GM20431 (cell line): ENCODE results near the gene CCSER1.
"Not testable (repeated sequence)": the region's sequence is repeated elsewhere in the genome, so short reads cannot be mapped to it uniquely, and the experiment has no call there.

Source experiments
- in situ Hi-C: fragments of 300-500 bp; cut with MseI, MboI; formaldehyde crosslinking; loops from one replicate; pipeline ENCODE4 v1.15.0; 2020; ENCODE audit warnings: low sequenced_read_pairs; ENCODE audit not compliant: unreplicated experiment

The CCSER1 gene

DNA sequence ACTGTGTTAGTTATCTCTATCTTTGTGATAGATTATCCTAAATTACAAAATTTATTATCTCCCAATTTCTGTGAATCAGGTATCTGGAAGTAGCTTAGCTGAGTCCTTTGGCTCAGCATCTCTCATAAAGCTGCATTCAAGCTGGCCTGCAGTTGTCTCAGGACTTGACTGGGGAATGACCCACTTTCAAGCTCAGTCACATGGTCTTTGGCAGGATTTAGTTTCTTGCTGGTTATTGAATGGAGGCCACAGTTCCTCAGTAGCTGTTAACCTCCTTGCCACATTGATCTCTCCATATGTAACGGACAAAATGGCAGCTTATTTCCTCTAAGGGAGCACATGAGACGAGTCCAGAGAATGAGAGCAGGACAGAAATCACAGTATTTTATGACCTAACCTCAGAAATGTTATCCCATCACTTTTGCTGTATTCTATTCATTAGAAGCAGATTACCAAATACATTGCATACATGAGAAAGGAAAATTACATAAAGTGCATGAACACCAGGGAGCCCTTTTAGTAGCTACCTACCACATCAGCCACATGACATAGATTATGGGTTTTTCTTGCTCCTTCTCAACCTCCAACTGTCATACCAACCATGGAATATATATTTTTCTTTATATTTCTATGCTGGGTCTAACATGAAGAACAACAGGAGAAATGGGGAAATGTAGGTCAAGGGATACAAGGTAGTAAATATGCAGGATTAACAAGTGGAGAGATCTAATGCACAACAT, 730.1 kb downstream of the CCSER1 start:
- in situ Hi-C loops, result no loop called here

DNA sequence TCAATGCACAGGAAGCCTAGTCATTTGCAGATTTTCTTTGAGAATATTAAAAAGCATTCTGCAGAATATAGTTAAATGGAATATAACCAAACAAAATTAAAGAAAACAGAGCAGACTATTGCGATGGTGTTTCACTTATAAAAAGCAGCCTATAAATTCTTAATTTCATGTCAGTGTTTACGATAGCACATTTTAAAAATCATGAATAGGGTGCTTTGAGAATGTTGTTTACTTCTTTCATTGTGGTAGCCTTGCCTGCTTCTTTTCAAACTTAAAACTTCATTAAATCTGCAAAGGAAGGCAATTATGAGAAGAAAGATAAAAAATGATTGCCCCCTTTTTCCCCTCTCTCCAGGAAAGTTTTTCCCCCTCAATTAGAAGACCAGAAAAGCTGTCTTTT, 748.6 kb downstream of the CCSER1 start:
- in situ Hi-C loops, result no loop called here

DNA sequence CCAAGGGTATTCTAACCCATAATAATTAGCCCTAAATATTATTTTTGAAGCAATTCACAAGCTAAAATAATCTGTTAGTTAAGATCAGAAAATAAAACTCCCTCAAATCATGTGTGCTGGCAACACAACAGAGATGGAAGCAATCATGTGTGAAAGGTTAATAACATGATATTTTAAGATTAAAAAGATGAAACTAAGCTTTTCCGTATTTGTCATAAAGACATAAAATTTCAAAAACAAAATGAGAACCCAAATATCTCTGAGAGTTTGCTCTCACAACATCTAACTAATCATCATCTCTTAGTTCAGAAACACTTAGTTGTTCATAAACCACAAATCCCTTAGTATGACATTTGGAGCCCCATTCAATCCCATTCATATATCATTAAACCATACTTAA, 749.1 kb downstream of the CCSER1 start:
- in situ Hi-C loops, result no loop called here

DNA sequence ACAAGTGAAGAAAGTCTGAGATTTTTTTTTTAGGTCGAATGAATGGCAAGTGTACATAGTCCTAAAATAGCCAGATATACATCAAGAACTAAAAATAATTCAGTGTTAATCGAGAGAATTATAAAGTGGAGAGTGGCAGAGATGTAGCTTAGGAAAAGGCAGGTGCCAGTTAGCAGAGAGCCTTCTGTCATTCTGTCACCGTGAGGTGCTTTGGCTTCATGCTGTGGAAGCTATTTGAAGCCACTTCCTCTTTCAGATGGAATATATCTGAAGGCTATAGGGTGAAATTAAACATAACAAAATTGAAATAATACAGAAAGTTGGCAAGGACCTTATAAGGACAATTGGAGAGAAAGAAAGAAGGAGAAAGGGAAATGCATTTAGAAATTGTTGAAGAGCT, 756.3 kb downstream of the CCSER1 start:
- in situ Hi-C loops, result no loop called here

DNA sequence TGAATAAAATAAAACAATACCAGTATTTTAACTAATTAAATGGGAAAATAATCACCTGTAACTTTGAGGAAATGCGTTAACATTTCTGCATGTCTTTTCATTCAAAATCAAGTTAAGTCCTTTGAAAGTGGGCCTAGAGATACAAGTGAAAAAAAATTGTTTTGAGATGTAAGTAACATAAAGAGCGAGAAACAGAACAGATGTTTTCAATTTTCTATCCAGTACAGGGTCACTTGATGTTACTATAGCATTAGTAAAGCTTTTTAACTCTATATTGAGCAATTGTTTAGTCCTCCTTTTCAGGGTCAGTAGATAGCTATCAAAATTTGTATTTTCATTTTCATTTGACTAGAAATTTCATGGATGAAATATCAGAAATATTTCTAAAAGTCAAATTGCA, 761.4 kb downstream of the CCSER1 start:
- in situ Hi-C loops, result no loop called here

DNA sequence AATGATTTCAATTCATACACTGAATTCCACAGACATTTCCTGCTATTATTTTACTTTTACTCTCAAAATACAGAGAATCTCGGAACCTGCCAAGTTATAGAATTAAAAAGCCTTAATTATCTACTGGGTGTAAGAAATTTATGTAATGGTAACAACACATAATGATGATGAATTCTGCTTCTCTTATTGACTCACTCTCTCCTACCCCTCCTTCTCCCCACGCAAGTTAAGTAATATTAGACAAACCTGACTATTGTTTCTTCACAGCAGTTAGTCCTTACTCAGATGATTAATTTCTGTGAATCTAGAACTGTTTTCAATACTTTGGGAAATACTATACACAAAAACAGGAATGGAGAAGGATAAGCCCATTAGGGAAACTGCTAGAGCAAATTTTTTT, 762.0 kb downstream of the CCSER1 start:
- in situ Hi-C loops, result no loop called here

DNA sequence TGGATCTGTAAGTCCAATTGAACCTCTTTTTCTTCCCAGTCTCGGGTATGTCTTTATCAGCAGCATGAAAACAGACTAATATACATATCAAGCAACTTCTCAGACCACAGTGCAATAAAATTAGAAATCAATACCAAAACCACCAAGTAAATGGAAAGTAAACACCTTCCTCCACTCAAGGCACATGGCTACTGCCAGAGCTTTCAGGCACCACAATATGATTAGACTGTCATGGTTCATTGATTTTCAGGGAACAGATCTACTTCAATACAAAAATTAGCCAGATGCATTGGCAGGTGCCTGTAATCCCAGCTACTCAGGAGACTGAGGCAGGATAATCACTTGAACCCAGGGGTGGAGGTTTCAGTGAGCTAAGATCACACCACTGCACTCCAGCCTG, 776.2 kb downstream of the CCSER1 start:
- in situ Hi-C loops, result not testable (repeated sequence)

DNA sequence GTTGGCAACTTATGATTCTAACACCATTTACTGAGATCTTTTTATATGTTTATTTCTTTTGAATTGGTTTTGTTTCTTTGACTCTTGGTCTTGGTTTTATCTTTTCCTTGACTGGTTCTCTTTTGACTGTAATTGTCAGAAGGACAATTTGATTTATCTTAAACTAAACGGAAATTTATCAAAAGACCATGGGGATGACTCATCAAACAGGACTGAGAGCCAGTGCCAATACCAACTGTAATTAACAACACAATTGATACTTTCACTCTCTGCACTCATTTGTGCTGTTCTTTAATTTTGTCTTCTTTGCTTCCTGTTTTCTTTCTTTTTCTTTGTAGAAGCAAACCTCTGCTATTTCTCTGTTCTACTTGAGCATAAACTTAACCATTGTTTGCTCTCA, 776.8 kb downstream of the CCSER1 start:
- in situ Hi-C loops, result no loop called here

DNA sequence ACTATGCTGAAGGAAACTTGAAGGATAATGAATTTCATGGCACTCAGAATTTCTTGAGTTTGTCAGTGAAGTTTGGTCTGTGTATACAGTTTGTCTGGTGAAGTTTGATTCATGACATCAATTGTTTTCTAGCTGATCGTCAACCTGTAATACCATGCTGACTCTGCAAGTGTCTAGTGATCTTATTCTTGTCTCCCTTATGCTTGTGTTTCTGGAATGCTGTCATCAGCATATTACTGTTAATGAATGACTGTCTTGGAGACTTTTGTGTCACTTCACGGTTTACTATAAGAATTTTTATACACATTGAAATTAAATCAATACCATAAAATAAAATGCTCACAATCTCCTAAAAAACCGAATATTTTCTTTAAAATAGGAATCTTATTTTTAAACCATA, 779.0 kb downstream of the CCSER1 start:
- in situ Hi-C loops, result no loop called here

DNA sequence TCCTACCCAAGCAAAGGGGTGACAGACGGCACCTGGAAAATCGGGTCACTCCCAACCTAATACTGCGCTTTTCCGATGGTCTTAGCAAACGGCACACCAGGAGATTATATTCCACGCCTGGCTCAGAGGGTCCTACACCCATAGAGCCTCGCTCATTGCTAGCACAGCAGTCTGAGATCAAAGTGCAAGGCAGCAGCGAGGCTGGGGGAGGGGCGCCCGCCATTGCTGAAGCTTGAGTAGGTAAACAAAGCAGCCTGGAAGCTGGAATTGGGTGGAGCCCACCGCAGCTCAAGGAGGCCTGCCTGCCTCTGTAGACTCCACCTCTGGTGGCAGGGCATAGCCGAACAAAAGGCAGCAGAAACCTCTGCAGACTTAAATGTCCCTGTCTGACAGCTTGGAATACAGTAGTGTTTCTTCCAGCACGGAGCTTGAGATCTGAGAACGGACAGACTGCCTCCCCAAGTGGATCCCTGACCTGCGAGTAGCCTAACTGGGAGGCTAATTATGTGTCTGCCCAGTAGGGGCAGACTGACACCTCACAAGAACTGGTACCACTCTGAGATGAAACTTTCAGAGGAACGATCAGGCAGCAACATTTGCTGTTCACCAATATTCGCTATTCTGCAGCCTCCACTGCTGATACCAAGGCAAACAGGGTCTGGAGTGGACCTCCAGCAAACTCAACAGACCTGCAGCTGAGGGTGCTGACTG, 784.7 kb downstream of the CCSER1 start:
- in situ Hi-C loops, result not testable (repeated sequence)

DNA sequence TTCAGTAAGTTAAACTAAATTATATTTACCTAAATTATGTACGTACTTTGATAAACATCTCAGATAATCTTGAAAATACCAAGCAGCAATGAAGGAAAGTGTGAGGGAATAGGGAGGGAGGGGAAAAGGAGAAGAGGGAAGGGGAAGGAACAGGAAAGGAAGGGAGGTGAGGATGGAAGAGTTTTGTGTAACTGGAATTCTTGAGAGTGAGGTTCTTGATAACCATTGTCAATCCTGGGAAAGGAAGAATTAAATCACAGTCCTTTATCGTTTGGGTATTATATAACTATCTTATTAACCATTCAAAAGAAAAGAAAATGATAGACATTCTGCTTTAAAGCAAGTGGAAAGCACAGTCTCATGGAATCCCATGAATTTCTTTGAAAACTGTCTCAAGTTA, 795.0 kb downstream of the CCSER1 start:
- in situ Hi-C loops, result no loop called here

DNA sequence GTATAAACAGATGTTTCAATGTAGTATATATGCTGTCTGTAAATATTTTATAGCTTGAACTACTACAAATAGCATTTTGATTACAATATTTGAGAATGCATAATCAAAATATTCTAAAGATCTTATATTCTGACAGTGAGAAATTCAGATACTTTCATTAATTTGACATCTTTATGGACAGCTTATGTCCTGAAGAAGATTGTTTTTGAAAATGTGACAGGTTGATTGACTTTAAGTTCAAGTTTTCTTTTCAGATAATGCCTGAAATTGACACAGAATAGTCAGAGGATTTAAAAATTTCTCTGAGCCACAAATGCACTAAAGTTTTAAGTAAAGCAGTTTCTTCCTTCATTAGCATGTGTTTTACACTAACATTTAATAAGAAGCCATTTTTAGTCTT, 799.8 kb downstream of the CCSER1 start:
- in situ Hi-C loops, result no loop called here

DNA sequence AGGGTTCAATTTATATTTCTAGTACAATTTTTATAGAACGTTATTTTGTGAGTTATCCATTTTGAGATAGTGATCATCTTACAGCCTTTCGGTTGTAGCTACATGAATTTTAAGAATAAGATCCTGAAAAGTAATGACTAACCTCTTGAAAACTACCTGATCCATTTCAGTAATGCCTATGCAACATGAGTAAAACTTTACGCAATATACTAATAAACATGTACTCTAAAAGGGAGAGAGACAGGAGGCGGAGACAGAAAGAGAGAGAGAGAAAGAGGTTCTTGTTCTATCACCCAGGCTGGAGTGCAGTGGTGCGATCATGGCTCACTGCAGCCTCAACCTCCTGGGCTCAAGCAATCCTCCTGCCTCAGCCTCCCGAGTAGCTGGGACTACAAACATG, 816.1 kb downstream of the CCSER1 start:
- in situ Hi-C loops, result no loop called here

DNA sequence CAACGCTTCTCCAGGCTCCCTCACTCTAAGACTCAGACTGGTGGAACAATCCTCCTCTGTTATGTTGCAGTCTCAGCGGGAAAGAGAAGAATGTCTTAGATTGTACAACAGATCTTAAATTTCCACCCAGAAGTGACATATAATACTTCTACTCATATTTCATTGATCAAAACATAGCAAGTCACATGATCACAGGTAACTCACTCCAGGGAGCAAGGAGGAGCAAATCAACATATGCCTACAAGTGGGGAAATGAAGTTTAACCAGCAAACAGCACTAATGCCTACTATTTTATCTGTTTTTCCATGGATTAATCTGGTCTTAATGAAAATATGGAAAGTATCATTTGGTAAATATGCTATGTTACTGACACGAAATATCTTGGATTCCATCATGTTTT, 819.8 kb downstream of the CCSER1 start:
- in situ Hi-C loops, result no loop called here

DNA sequence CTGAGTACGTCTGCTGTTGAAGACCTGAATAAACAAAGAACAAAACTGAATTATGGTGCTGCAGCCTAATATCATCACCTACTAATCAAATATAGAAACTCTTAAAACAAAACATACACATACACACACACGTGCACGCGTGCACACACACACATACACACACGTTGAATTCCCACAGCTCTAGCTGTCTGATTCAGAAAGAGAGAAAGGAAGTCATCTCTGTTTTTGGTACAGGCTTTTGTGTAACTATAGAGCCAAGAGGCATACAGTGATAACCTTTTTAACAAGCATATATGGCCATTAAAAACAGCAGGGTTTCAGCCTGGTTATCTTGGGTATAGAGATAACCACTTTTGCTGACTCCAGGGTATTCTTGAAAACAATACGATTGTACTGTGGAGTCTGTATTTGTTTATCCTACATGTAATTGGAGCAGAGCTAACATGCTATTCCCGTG, 823.2 kb downstream of the CCSER1 start:
- in situ Hi-C loops, result no loop called here

DNA sequence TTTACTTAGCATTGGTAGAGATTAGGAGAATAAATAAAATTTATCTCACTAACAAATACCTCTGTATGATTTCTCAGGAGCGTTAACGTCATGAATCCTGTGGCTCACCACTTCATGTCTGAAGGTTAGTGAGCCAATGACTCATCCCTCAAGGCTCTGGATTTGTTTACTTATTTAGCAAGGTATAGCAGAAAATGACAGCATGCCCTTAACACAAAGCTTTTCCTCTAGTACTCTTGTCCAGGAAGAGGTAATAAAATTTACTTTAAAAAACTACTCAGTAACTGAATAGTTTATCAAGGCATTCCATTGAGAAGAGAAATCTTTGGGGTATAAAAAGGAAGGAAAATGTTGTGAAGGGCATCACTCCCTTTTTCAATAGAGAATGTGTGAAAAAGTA, 823.8 kb downstream of the CCSER1 start:
- in situ Hi-C loops, result no loop called here

DNA sequence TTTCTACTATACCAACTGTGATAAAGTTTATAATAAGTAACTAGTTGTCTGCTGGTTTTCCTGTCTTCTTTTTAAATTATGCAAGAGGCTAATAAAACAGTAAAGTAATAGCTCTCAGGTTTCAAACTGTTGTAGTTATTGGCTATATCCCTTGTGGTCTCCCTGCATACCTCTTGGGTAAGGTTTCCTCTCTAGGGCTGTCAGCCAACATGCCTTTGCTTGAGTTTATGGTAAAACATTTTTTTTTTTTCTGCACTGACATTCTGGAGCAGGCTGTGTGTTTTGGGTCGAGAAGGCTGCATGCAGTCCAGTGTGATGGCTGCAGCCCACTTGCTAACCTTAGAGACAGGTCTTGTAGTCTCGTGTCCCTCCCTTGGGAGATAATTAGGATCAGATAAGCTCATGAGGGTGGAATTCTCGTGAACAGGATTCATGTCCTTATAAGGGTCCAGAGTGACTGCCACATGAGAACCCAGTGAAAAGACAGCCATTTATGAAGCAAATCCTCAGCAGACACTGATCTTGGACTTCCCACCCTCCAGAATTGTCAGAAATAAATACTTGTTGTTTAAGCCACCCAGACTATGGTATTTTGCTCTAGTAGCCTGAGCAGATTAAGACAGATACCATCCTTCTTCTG, 831.2 kb downstream of the CCSER1 start:
- in situ Hi-C loops, result no loop called here

DNA sequence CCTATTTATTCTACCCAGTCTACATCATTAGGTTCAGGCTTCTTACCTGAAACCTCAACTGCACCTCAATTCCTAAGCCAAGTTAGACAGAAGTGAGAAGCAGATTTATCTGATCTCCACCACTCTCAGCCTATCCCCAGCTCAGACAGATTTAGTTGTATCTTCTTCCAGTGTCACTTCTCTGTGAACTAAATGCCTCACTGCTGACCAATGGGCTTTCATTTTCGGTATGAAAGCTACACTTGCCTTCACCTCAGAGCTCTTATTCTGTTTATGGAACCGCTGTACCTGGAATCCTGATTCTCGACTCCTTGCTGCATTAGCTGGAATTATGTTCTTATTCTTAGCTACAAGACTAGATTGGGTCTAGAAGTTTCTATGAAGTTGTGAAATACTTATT, 833.2 kb downstream of the CCSER1 start:
- in situ Hi-C loops, result no loop called here

DNA sequence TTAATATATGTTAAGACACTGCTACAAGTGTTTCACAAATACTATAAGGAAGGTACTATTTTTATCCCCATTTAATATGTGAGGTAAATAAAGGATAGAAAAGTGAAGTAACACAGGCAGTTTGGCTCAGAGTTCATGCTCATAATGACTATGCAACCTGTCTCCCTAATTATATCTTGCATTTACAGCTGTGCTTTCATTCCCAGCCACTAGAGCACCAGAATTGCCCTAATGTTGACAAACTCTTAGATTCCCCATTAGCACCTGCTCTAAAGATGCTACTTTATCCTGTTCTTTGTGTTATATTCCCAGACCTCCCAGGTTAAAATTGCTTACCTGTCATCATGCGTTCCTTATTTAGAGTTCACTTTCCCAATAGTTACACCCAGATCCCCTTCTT, 833.6 kb downstream of the CCSER1 start:
- in situ Hi-C loops, result no loop called here

DNA sequence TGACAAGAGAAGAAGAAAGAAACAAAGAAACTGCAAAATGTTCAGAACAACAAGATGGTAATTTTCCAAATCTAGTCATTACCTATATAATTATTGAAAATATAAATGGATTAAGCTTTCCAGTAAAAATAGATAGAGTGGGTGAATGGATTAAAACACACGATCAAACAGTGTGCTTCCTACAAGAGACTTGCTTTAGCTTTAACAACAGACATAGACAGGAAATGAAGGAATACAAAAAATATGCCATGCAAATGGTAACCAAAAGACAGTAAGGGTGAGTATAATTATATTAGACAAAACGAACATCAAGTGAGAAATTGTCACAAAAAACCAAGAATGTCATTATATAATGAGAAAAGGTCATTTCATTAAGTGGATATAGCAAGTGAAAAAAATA, 842.8 kb downstream of the CCSER1 start:
- in situ Hi-C loops, result no loop called here

DNA sequence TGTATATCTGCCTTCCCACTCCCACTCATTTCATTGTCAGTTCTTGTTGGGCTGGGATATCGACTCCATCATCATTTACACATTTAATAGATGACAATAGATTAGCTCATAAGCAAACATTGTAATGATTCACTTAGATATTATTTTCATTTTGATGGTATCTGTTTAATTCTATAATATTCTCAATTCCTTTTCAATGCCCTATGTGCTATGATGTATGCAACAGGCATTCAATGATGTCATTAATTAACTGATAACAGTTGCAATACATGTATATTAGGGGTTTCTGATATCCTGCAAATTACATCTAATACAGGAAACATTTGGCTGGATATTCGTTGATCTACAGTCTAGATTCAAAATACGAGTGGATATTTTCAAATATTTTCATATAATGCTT, 850.5 kb downstream of the CCSER1 start:
- in situ Hi-C loops, result no loop called here
